ENCODE data around the gene PCLO. TPM values are rescaled to one million over a fixed set of nuclear protein-coding genes. Genes with fewer than 3 reads are reported as not detected.

PCLO gene, protein sequence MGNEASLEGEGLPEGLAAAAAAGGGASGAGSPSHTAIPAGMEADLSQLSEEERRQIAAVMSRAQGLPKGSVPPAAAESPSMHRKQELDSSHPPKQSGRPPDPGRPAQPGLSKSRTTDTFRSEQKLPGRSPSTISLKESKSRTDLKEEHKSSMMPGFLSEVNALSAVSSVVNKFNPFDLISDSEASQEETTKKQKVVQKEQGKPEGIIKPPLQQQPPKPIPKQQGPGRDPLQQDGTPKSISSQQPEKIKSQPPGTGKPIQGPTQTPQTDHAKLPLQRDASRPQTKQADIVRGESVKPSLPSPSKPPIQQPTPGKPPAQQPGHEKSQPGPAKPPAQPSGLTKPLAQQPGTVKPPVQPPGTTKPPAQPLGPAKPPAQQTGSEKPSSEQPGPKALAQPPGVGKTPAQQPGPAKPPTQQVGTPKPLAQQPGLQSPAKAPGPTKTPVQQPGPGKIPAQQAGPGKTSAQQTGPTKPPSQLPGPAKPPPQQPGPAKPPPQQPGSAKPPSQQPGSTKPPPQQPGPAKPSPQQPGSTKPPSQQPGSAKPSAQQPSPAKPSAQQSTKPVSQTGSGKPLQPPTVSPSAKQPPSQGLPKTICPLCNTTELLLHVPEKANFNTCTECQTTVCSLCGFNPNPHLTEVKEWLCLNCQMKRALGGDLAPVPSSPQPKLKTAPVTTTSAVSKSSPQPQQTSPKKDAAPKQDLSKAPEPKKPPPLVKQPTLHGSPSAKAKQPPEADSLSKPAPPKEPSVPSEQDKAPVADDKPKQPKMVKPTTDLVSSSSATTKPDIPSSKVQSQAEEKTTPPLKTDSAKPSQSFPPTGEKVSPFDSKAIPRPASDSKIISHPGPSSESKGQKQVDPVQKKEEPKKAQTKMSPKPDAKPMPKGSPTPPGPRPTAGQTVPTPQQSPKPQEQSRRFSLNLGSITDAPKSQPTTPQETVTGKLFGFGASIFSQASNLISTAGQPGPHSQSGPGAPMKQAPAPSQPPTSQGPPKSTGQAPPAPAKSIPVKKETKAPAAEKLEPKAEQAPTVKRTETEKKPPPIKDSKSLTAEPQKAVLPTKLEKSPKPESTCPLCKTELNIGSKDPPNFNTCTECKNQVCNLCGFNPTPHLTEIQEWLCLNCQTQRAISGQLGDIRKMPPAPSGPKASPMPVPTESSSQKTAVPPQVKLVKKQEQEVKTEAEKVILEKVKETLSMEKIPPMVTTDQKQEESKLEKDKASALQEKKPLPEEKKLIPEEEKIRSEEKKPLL (N-terminal part only)
- 10 to 100 TPM in 3 of 6 donors, 1 to 10 TPM in 3; 3.0 to 19.8 (median 8.6) TPM for total RNA-seq

DNA sequence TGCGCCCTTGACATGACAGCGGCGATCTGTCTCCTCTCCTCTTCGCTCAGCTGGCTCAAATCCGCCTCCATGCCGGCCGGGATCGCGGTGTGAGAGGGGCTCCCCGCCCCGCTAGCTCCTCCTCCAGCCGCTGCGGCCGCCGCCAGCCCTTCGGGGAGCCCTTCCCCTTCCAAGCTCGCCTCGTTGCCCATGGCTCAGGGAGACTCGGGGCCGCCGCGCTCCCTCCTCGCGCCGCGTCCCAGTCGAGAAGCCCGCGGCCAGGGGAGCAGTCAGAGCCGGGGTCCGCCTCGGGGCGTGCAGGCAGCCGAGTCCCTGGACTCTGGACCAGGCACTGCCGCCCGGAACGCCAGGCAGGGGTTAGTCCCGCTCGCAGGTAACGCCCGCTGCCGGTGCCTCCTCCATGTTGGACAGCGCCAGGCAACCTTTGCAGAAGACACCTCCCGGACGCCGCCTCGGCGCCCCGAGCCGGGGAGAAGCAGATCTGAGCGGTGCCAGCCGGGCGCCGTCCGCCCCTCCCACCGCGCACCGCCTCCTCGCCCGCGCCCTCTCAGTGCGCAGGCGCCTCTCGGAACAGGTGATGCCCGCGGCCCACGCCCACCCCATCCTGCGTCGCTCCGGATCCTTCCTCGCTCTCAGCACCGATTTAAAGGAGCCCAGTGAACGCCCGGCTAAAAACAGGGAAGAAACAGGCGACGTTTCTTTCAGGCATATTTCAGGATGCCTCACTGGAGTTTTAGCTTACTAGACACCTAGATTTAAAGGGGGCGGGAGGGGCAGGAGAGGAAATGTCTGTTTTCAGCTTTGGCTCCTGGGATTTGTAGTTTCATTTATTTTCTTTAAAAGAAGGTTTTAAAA is at the start of gene PCLO:
Gene PCLO, minus strand, starts transcription at position 483 of the 855 bp plus-strand sequence. Its CDS starts 292 bp downstream, at position 191.
- Histone ChIP-seq H3K4me3 (peak within 1 kb of the TSS; percentile 16 to 63 (median 60)), H3K36me3 (no peaks in the 10 kb centered on the region), H3K9me3 (no peaks in the 10 kb centered on the region), H3K27me3 (no peaks in the 10 kb centered on the region), H3K27ac (peak within 1 kb of the TSS; percentile 48 to 82 (median 67)), H3K4me1 (peaks cover 0 to 11% (median 4%) of the 10 kb centered on the region in 4 donors)
- ATAC-seq (ENCODE audit: low FRiP score in 2 of 2) (peak; percentile 90 to 99), DNase-seq (peak; percentile 85 to 95)
- TF ChIP-seq POLR2AphosphoS5 (IDR thresholded peaks at IDR 0.05) (no peak), POLR2A (IDR thresholded peaks at IDR 0.05) (peak in 1 of 4 donors; percentile 64)
- WGBS, 2 donors = 1 to 3% methylated on average over 14 to 27 of the region's 77 CpGs

DNA sequence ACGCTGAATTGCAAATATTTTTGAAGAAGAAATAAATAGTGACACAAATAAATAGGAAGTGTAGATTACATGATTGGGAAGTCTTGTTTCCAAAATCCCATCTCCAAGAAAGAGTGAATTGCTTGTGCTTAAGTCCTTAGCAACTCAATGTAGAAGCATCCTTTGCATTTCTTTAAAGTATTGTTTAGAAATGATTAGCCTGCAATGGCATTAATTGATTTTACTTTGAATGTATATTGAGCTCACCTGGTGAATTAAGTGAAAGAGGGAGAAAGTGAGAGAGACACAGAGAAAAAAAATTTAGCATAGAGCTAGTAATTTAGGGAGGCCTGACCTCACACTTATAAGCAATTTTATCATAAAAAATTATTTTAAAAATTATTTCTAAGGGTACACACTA is 49.0 kb upstream of the PCLO start:
- ATAC-seq (ENCODE audit: low FRiP score in 2 of 2) = no peak
- 58 to 84% methylated on average over 1 of the region's 1 CpG for WGBS, 2 donors
- DNase-seq = no peak
- TF ChIP-seq, protein P1, sequence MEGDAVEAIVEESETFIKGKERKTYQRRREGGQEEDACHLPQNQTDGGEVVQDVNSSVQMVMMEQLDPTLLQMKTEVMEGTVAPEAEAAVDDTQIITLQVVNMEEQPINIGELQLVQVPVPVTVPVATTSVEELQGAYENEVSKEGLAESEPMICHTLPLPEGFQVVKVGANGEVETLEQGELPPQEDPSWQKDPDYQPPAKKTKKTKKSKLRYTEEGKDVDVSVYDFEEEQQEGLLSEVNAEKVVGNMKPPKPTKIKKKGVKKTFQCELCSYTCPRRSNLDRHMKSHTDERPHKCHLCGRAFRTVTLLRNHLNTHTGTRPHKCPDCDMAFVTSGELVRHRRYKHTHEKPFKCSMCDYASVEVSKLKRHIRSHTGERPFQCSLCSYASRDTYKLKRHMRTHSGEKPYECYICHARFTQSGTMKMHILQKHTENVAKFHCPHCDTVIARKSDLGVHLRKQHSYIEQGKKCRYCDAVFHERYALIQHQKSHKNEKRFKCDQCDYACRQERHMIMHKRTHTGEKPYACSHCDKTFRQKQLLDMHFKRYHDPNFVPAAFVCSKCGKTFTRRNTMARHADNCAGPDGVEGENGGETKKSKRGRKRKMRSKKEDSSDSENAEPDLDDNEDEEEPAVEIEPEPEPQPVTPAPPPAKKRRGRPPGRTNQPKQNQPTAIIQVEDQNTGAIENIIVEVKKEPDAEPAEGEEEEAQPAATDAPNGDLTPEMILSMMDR (IDR thresholded peaks at IDR 0.05) = no peak
- TF ChIP-seq POLR2AphosphoS5 (IDR thresholded peaks at IDR 0.05) = no peak
- TF ChIP-seq POLR2A (IDR thresholded peaks at IDR 0.05) = no peak
- TF ChIP-seq EP300 (IDR thresholded peaks at IDR 0.05) = no peak
- Histone ChIP-seq H3K4me3 (no peak overlapping the region), H3K36me3 (no peaks in the 10 kb centered on the region), H3K27me3 (no peaks in the 10 kb centered on the region), H3K27ac (no peak overlapping the region), H3K4me1 (no peaks in the 10 kb centered on the region), H3K9me3 (no peaks in the 10 kb centered on the region)

DNA sequence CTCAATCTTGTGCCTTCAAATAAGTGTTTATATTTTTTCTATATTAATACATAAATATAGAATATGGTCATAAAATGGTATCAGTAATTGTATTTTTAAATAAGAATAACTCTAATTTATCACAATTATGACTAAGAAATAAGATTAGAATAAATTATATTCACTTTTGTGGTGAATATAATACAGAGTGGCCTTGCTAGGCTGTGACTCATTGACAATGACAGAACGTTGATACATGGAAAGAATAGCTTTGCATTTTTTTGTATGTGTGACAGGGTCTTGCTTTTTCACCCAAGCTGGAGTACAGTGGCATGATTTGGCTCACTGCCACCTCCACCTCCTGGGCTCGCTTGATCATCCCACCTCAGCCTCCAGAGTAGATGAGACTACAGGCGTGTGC is 47.8 kb upstream of the PCLO start:
- Histone ChIP-seq H3K4me1 (no peaks in the 10 kb centered on the region), H3K9me3 (no peaks in the 10 kb centered on the region), H3K27ac (no peak overlapping the region), H3K27me3 (no peaks in the 10 kb centered on the region), H3K4me3 (no peak overlapping the region), H3K36me3 (no peaks in the 10 kb centered on the region)
- TF ChIP-seq POLR2A (IDR thresholded peaks at IDR 0.05) (no peak), POLR2AphosphoS5 (IDR thresholded peaks at IDR 0.05) (no peak), EP300 (IDR thresholded peaks at IDR 0.05) (no peak)
- TF ChIP-seq, protein P1 (IDR thresholded peaks at IDR 0.05) = no peak
- no peak for DNase-seq
- WGBS, 2 donors = 74 to 84% methylated on average over 3 of the region's 3 CpGs
- ATAC-seq (ENCODE audit: low FRiP score in 2 of 2) = no peak

DNA sequence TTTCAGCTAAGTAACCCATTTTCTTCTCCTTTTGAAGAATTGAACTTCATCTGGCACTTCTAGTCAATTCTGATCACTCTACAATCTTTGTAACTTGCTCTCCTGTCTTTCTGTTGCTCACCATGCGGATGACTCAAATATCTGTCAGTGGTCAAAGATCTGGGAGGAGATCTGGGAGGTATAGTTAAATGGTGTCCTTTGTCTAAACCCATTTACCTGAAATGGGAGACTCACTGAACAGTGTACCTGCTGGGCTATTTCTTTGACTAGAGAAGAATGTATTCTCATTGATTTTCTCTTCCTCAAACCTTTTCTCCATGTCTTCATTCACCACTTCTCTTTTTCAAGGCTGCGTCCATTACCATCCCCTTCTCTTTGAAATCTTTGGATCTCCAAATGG is 42.0 kb upstream of the PCLO start:
- WGBS, 2 donors = 89 to 90% methylated on average over 2 of the region's 2 CpGs

More for the DNA sequence above, 42.0 kb upstream of the PCLO start:
- TF ChIP-seq, protein P1 (IDR thresholded peaks at IDR 0.05) = no peak
- TF ChIP-seq EP300 (IDR thresholded peaks at IDR 0.05) (no peak), POLR2AphosphoS5 (IDR thresholded peaks at IDR 0.05) (no peak), POLR2A (IDR thresholded peaks at IDR 0.05) (no peak)
- Histone ChIP-seq H3K27ac (no peak overlapping the region), H3K36me3 (no peaks in the 10 kb centered on the region), H3K4me3 (no peak overlapping the region), H3K27me3 (no peaks in the 10 kb centered on the region), H3K9me3 (no peaks in the 10 kb centered on the region), H3K4me1 (no peaks in the 10 kb centered on the region)
- DNase-seq (no peak), ATAC-seq (ENCODE audit: low FRiP score in 2 of 2) (no peak)
